Measurements from ENCODE around the gene CPNE8.

DNA sequence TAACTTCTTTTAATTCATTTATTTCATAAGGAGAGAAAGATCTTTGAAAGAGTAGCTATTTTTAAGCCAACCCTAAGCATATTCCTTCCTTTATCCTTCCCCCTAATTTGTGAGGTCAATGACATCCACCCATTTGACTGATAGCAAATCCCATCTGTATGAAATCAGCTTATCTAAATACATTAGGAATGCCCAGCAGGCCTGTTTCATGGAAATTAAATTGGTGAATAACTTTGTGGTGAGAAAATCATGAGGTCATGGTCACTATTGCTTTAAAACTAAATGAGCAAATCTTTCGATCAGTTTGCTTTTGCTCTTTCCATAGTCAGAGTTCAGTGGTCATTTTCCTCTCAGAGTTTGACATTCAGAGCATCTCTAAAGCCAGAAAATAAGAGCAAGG is 256.6 kb downstream of the CPNE8 start:
- TF ChIP-seq REST (IDR thresholded peaks at IDR 0.05; ENCODE audit: borderline replicate concordance) (no peak), RAD21 (conservative IDR thresholded peaks at IDR 0.05) (no peak), MXI1 (conservative IDR thresholded peaks at IDR 0.05; ENCODE audit: poor library complexity, severe bottlenecking) (no peak), POLR2AphosphoS5 (IDR thresholded peaks at IDR 0.05) (no peak), EZH2 (IDR thresholded peaks at IDR 0.05; ENCODE audit: borderline replicate concordance, insufficient read depth, low read length, poor library complexity, severe bottlenecking) (no peak), EP300 (conservative IDR thresholded peaks at IDR 0.05; ENCODE audit: poor library complexity, severe bottlenecking) (no peak), TAF1 (IDR thresholded peaks at IDR 0.05; ENCODE audit: low read depth) (no peak), SMC3 (conservative IDR thresholded peaks at IDR 0.05; ENCODE audit: poor library complexity) (no peak)
- TF ChIP-seq, protein P1, sequence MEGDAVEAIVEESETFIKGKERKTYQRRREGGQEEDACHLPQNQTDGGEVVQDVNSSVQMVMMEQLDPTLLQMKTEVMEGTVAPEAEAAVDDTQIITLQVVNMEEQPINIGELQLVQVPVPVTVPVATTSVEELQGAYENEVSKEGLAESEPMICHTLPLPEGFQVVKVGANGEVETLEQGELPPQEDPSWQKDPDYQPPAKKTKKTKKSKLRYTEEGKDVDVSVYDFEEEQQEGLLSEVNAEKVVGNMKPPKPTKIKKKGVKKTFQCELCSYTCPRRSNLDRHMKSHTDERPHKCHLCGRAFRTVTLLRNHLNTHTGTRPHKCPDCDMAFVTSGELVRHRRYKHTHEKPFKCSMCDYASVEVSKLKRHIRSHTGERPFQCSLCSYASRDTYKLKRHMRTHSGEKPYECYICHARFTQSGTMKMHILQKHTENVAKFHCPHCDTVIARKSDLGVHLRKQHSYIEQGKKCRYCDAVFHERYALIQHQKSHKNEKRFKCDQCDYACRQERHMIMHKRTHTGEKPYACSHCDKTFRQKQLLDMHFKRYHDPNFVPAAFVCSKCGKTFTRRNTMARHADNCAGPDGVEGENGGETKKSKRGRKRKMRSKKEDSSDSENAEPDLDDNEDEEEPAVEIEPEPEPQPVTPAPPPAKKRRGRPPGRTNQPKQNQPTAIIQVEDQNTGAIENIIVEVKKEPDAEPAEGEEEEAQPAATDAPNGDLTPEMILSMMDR (IDR thresholded peaks at IDR 0.05; ENCODE audit: poor library complexity, severe bottlenecking): no peak

All from neural cell (in vitro differentiated cells).